ENCODE data around the gene NACA. TPM values are rescaled to one million over a fixed set of nuclear protein-coding genes. Genes with fewer than 3 reads are reported as not detected.
A peak's percentile ranks its signal among the peaks of the same experiment; 100 is the strongest.

Gene NACA
- total and polyA plus RNA-seq, 2 of the 13 experiments (the other 11 are each of a cell fraction or from before 2014, with no cell fraction given) = 799 to 1,700 TPM

DNA sequence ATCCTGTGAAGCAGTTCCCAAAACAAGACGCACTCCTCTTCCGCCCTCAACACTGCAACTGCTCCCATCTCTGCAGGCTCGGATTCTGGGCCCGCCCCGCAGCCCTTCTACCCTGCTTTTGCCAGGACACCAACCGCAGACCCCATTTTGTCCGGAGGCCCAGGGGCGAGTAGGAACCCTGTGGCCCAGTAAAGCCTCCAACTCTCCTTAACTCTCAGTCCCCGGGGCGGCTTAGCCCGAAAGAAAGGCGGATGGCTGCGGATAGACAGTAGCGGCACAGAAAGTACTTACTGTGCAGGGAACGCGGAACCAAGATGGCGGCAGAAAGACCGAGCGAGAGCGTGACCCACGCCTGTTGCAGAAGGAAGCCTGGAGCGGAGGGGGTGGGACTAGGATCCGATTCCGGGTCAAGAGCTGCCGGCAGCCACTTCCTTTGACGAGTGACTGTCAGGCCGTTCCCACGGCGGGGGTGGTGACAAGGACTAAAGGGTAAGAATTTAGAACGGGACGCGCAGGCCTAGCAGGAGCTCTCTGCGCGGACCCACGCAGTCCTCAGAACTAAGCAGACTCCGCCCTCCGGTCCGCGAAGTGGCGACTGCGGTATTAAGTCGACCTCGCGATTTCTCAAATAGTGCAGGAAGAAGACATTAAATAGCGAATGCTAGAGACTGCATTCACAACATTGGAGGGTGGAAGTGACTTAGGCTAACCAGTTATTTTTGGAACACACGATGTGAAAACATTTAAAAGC, at the start of gene NACA (continued):
- no peak; the same call in 1 of the 2 replicates for TF ChIP-seq KIAA2018 (CRISPR knock-in tag; IDR thresholded peaks at IDR 0.05; ENCODE audit: borderline replicate concordance)
- TF ChIP-seq TARDBP (CRISPR knock-in tag; IDR thresholded peaks at IDR 0.05) = peak; percentile 85
- no peak for TF ChIP-seq DPF2 (CRISPR knock-in tag; IDR thresholded peaks at IDR 0.05; ENCODE audit: borderline replicate concordance, low read depth)
- TF ChIP-seq, protein P1, sequence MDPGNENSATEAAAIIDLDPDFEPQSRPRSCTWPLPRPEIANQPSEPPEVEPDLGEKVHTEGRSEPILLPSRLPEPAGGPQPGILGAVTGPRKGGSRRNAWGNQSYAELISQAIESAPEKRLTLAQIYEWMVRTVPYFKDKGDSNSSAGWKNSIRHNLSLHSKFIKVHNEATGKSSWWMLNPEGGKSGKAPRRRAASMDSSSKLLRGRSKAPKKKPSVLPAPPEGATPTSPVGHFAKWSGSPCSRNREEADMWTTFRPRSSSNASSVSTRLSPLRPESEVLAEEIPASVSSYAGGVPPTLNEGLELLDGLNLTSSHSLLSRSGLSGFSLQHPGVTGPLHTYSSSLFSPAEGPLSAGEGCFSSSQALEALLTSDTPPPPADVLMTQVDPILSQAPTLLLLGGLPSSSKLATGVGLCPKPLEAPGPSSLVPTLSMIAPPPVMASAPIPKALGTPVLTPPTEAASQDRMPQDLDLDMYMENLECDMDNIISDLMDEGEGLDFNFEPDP (CRISPR knock-in tag; conservative IDR thresholded peaks at IDR 0.05) = no peak
- TF ChIP-seq ZNF570 (CRISPR knock-in tag; IDR thresholded peaks at IDR 0.05; ENCODE audit: borderline replicate concordance) = no peak
- no peak for TF ChIP-seq STAT5B (CRISPR knock-in tag; IDR thresholded peaks at IDR 0.05)
- 0 out of 2 replicates have a peak, but pooled peaks have one; percentile 14 for TF ChIP-seq ZBTB42 (CRISPR knock-in tag; IDR thresholded peaks at IDR 0.05)
- TF ChIP-seq ZSCAN22 (CRISPR knock-in tag; IDR thresholded peaks at IDR 0.05) = peak; percentile 28; the same call in 1 of the 2 replicates
- TF ChIP-seq MXI1 (IDR thresholded peaks at IDR 0.05; ENCODE audit: borderline replicate concordance, low read depth, low read length) = peak; percentile 97
- TF ChIP-seq TFDP2 (CRISPR knock-in tag; IDR thresholded peaks at IDR 0.05) = peak; percentile 55; the same call in 1 of the 2 replicates
- peak; percentile 91 for TF ChIP-seq ZNF556 (CRISPR knock-in tag; IDR thresholded peaks at IDR 0.05; ENCODE audit: borderline replicate concordance)
- TF ChIP-seq, protein P2, sequence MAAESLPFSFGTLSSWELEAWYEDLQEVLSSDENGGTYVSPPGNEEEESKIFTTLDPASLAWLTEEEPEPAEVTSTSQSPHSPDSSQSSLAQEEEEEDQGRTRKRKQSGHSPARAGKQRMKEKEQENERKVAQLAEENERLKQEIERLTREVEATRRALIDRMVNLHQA (CRISPR knock-in tag; IDR thresholded peaks at IDR 0.05) = no peak
- TF ChIP-seq ZNF383 (CRISPR knock-in tag; IDR thresholded peaks at IDR 0.05; ENCODE audit: borderline replicate concordance) = no peak
- TF ChIP-seq POLR2AphosphoS2 (IDR thresholded peaks at IDR 0.05; ENCODE audit: low read depth, low read length) = peak; percentile 87
- 0 out of 2 replicates have a peak, but pooled peaks have one; percentile 65 for TF ChIP-seq ZNF260 (CRISPR knock-in tag; IDR thresholded peaks at IDR 0.05; ENCODE audit: borderline replicate concordance, low read depth)
- 0 out of 2 replicates have a peak, but pooled peaks have one; percentile 19 for TF ChIP-seq ZNF777 (CRISPR knock-in tag; IDR thresholded peaks at IDR 0.05)
- TF ChIP-seq NFYC (CRISPR knock-in tag; IDR thresholded peaks at IDR 0.05) = peak; percentile 57
- peak; percentile 97 for TF ChIP-seq KAT8 (CRISPR knock-in tag; IDR thresholded peaks at IDR 0.05)
